SK-N-SH treated with all-trans-retinoic acid at 6 μM for 48 hours (cell line): ENCODE data around the gene PARD3.

Source experiments
- ATAC-seq: fragments of 200-7000 bp; cut with Tn5 transposase; 3 replicates; pipeline ENCODE4 v1.9.1; 2020; ENCODE audit warnings: mild to moderate bottlenecking, moderate library complexity
- ARNTL ChIP-seq: fragments of 450-650 bp; formaldehyde crosslinking; IDR thresholded peaks from 2 replicates; pipeline ENCODE4 v1.5.0; 2020; ENCODE audit warnings: low read depth, mild to moderate bottlenecking, moderate library complexity, borderline replicate concordance
- BACH2 ChIP-seq: fragments of 250-450 bp; sonication (Bioruptor Pico); IDR thresholded peaks from 2 replicates; pipeline ENCODE4 v1.9.0; 2021; ENCODE audit warnings: mild to moderate bottlenecking, borderline replicate concordance
- CREB5 ChIP-seq: fragments of 250-450 bp; sonication (Bioruptor Pico); IDR thresholded peaks from 2 replicates; pipeline ENCODE4 v1.5.1; 2020; ENCODE audit warnings: low read depth, mild to moderate bottlenecking, moderate library complexity
- CSRNP3 ChIP-seq: fragments of 250-450 bp; sonication (Bioruptor Pico); IDR thresholded peaks from 2 replicates; pipeline ENCODE4 v1.5.1; 2021; ENCODE audit warnings: mild to moderate bottlenecking, moderate library complexity
- ESRRG ChIP-seq: fragments of 250-450 bp; sonication (Bioruptor Pico); IDR thresholded peaks from 2 replicates; pipeline ENCODE4 v1.6.1; 2021; ENCODE audit warnings: mild to moderate bottlenecking
- GLIS3 ChIP-seq: fragments of 250-450 bp; sonication (Bioruptor Pico); IDR thresholded peaks from 2 replicates; pipeline ENCODE4 v1.5.0; 2020; ENCODE audit warnings: mild to moderate bottlenecking, moderate library complexity
- ISL1 ChIP-seq: fragments of 250-450 bp; sonication (Bioruptor Pico); IDR thresholded peaks from 2 replicates; pipeline ENCODE4 v2.1.2; 2022; ENCODE audit warnings: mild to moderate bottlenecking, moderate library complexity
- OSR1 ChIP-seq: fragments of 250-450 bp; sonication (Bioruptor Pico); IDR thresholded peaks from 2 replicates; pipeline ENCODE4 v1.8.0; 2022; ENCODE audit warnings: moderate library complexity, mild to moderate bottlenecking, inconsistent platforms
- PPARA ChIP-seq: fragments of 250-450 bp; sonication (Bioruptor Pico); IDR thresholded peaks from 2 replicates; pipeline ENCODE4 v1.5.0; 2020; ENCODE audit warnings: mild to moderate bottlenecking, borderline replicate concordance
- RARB ChIP-seq: fragments of 250-450 bp; sonication (Bioruptor Pico); IDR thresholded peaks from 2 replicates; pipeline ENCODE4 v1.8.0; 2021; ENCODE audit warnings: mild to moderate bottlenecking, moderate library complexity
- SNAI2 ChIP-seq: fragments of 250-450 bp; sonication (Bioruptor Pico); IDR thresholded peaks from 2 replicates; pipeline ENCODE4 v1.5.0; 2020; ENCODE audit warnings: mild to moderate bottlenecking, moderate library complexity
- TCF4 ChIP-seq: fragments of 250-450 bp; sonication (Bioruptor Pico); IDR thresholded peaks from 2 replicates; pipeline ENCODE4 v1.8.0; 2021; ENCODE audit warnings: mild to moderate bottlenecking, moderate library complexity, borderline replicate concordance
- TOX ChIP-seq: fragments of 250-450 bp; sonication (Bioruptor Pico); IDR thresholded peaks from 2 replicates; pipeline ENCODE4 v1.8.0; 2021; ENCODE audit warnings: mild to moderate bottlenecking, moderate library complexity, borderline replicate concordance
- ZC3H10 ChIP-seq: fragments of 250-450 bp; sonication (Bioruptor Pico); IDR thresholded peaks from 2 replicates; pipeline ENCODE4 v1.5.1; 2021; ENCODE audit warnings: mild to moderate bottlenecking, moderate library complexity
- ZFP3 ChIP-seq: fragments of 250-450 bp; sonication (Bioruptor Pico); IDR thresholded peaks from 2 replicates; pipeline ENCODE4 v1.5.0; 2020; ENCODE audit warnings: mild to moderate bottlenecking, moderate library complexity
- ZNF565 ChIP-seq: fragments of 450-650 bp; formaldehyde crosslinking; conservative IDR thresholded peaks from 2 replicates; pipeline ENCODE4 v1.5.0; 2020; ENCODE audit warnings: low read depth, mild to moderate bottlenecking, moderate library complexity
- ZNF70 ChIP-seq: fragments of 450-650 bp; formaldehyde crosslinking; IDR thresholded peaks from 2 replicates; pipeline ENCODE4 v1.5.0; 2020; ENCODE audit warnings: mild to moderate bottlenecking, moderate library complexity
- ZNF8 ChIP-seq: fragments of 450-650 bp; formaldehyde crosslinking; IDR thresholded peaks from 2 replicates; pipeline ENCODE4 v1.5.0; 2020; ENCODE audit warnings: mild to moderate bottlenecking, moderate library complexity
- TF ChIP-seq, protein P1 (sequence below): fragments of 250-450 bp; sonication (Bioruptor Pico); IDR thresholded peaks from 2 replicates; pipeline ENCODE4 v1.5.0; 2020; ENCODE audit warnings: mild to moderate bottlenecking, moderate library complexity
- TF ChIP-seq, protein P2 (sequence below): fragments of 250-450 bp; sonication (Bioruptor Pico); IDR thresholded peaks from 2 replicates; pipeline ENCODE4 v1.8.0; 2020; ENCODE audit warnings: mild to moderate bottlenecking, moderate library complexity, borderline replicate concordance

Gene PARD3

GRCh38 chr10:34808801-34809745 is 6.0 kb downstream of the PARD3 start:
- TF ChIP-seq RARB (CRISPR knock-in tag) (no peak), BACH2 (no peak), CSRNP3 (CRISPR knock-in tag) (no peak), GLIS3 (CRISPR knock-in tag) (no peak)
- TF ChIP-seq, protein P1, sequence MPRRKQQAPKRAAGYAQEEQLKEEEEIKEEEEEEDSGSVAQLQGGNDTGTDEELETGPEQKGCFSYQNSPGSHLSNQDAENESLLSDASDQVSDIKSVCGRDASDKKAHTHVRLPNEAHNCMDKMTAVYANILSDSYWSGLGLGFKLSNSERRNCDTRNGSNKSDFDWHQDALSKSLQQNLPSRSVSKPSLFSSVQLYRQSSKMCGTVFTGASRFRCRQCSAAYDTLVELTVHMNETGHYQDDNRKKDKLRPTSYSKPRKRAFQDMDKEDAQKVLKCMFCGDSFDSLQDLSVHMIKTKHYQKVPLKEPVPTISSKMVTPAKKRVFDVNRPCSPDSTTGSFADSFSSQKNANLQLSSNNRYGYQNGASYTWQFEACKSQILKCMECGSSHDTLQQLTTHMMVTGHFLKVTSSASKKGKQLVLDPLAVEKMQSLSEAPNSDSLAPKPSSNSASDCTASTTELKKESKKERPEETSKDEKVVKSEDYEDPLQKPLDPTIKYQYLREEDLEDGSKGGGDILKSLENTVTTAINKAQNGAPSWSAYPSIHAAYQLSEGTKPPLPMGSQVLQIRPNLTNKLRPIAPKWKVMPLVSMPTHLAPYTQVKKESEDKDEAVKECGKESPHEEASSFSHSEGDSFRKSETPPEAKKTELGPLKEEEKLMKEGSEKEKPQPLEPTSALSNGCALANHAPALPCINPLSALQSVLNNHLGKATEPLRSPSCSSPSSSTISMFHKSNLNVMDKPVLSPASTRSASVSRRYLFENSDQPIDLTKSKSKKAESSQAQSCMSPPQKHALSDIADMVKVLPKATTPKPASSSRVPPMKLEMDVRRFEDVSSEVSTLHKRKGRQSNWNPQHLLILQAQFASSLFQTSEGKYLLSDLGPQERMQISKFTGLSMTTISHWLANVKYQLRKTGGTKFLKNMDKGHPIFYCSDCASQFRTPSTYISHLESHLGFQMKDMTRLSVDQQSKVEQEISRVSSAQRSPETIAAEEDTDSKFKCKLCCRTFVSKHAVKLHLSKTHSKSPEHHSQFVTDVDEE (CRISPR knock-in tag): no peak
- peak; percentile 8; the same call in 1 of the 3 replicates for ATAC-seq

GRCh38 chr10:34808336-34808735 is 6.8 kb downstream of the PARD3 start:
- ATAC-seq: no peak
- no peak for TF ChIP-seq ZC3H10 (CRISPR knock-in tag)
- no peak for TF ChIP-seq CSRNP3 (CRISPR knock-in tag)
- TF ChIP-seq ZNF8: no peak
- no peak for TF ChIP-seq CREB5 (CRISPR knock-in tag)
- no peak for TF ChIP-seq ZNF70 (CRISPR knock-in tag)
- no peak for TF ChIP-seq ARNTL (CRISPR knock-in tag)
- TF ChIP-seq TCF4 (CRISPR knock-in tag): no peak
- TF ChIP-seq ZNF565: no peak
- TF ChIP-seq OSR1 (CRISPR knock-in tag): no peak
- TF ChIP-seq BACH2: no peak
- no peak for TF ChIP-seq ZFP3 (CRISPR knock-in tag)
- TF ChIP-seq ISL1 (CRISPR knock-in tag): no peak
- no peak for TF ChIP-seq ESRRG (CRISPR knock-in tag)
- TF ChIP-seq TOX (CRISPR knock-in tag): no peak
- TF ChIP-seq, protein P1 (CRISPR knock-in tag): no peak
- no peak for TF ChIP-seq PPARA (CRISPR knock-in tag)
- TF ChIP-seq SNAI2 (CRISPR knock-in tag): no peak
- no peak for TF ChIP-seq RARB (CRISPR knock-in tag)
- TF ChIP-seq, protein P2, sequence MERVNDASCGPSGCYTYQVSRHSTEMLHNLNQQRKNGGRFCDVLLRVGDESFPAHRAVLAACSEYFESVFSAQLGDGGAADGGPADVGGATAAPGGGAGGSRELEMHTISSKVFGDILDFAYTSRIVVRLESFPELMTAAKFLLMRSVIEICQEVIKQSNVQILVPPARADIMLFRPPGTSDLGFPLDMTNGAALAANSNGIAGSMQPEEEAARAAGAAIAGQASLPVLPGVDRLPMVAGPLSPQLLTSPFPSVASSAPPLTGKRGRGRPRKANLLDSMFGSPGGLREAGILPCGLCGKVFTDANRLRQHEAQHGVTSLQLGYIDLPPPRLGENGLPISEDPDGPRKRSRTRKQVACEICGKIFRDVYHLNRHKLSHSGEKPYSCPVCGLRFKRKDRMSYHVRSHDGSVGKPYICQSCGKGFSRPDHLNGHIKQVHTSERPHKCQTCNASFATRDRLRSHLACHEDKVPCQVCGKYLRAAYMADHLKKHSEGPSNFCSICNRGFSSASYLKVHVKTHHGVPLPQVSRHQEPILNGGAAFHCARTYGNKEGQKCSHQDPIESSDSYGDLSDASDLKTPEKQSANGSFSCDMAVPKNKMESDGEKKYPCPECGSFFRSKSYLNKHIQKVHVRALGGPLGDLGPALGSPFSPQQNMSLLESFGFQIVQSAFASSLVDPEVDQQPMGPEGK (CRISPR knock-in tag): no peak
